CD4-positive, alpha-beta T cell (primary cell): ENCODE results near the gene SFN. TPM values are rescaled to one million over a fixed set of nuclear protein-coding genes. Genes with fewer than 3 reads are reported as not detected.
"Not testable (repeated sequence)": the region's sequence is repeated elsewhere in the genome, so short reads cannot be mapped to it uniquely, and the experiment has no call there.

Source experiments
- ATAC-seq: fragments of 200-7000 bp; cut with Tn5 transposase; one replicate; pipeline ENCODE4 v1.10.0; 2022; ENCODE audit warnings: mild to moderate bottlenecking; ENCODE audit not compliant: poor library complexity
- CTCF ChIA-PET: fragments of 350-600 bp; sonication (Branson Sonifier 250); formaldehyde crosslinking; loops from one replicate; lab custom pipeline; 2021; ENCODE audit warnings: antibody characterized with exemption, inconsistent platforms; lab: Charles Lee
- POLR2A ChIA-PET: fragments of 350-600 bp; sonication (Branson Sonifier 250); formaldehyde crosslinking; loops from one replicate; lab custom pipeline; 2021; ENCODE audit warnings: antibody characterized with exemption, inconsistent platforms; lab: Charles Lee
- DNase-seq, 14 experiments: peaks; one replicate each; pipeline ENCODE4 v3.0.0-alpha.2; 2013 to 2020; ENCODE audit warnings: mixed read lengths in 2 of 14
- H3K27ac ChIP-seq, 2 donors: one replicate each; pipeline versions ENCODE4 v1.5.1 to v1.7.0; 2013; ENCODE audit warnings: low read length in 2 of 2, low read depth in 1 of 2, mild to moderate bottlenecking in 1 of 2
- H3K27me3 ChIP-seq, 2 experiments: 1 replicate in 1 of 2; 2 replicates in 1 of 2; pipeline versions ENCODE4 v1.6.1 to v1.7.0; 2013; ENCODE audit warnings: low read length in 2 of 2, control low read depth in 1 of 2, mild to moderate bottlenecking in 1 of 2, moderate library complexity in 1 of 2; ENCODE audit not compliant: insufficient read depth in 2 of 2, control insufficient read depth in 1 of 2
- H3K36me3 ChIP-seq: one replicate; pipeline ENCODE4 v1.6.1; 2013; ENCODE audit warnings: low read length, control low read depth; ENCODE audit not compliant: insufficient read depth
- H3K4me1 ChIP-seq: one replicate; pipeline ENCODE4 v1.6.1; 2013; ENCODE audit warnings: low read length, control low read depth; ENCODE audit not compliant: insufficient read depth
- H3K4me3 ChIP-seq: one replicate; pipeline ENCODE4 v1.5.1; 2013; ENCODE audit warnings: mild to moderate bottlenecking, low read length, moderate library complexity
- H3K9me3 ChIP-seq, 2 experiments: 1 replicate in 1 of 2; 2 replicates in 1 of 2; pipeline versions ENCODE4 v1.6.1 to v1.7.0; 2013; ENCODE audit warnings: low read length in 2 of 2, mild to moderate bottlenecking in 2 of 2, control low read depth in 1 of 2, moderate library complexity in 1 of 2; ENCODE audit not compliant: control insufficient read depth in 1 of 2, insufficient read depth in 1 of 2
- H3K27ac Mint-ChIP-seq: one replicate; pipeline ENCODE4 v1.8.0; 2020; ENCODE audit warnings: mixed read lengths
- H3K27me3 Mint-ChIP-seq: one replicate; pipeline ENCODE4 v1.8.0; 2021; ENCODE audit warnings: mixed read lengths
- H3K36me3 Mint-ChIP-seq: one replicate; pipeline ENCODE4 v1.8.0; 2021; ENCODE audit warnings: low read depth, mixed read lengths
- H3K4me1 Mint-ChIP-seq: one replicate; pipeline ENCODE4 v1.8.0; 2021; ENCODE audit warnings: low read depth, mixed read lengths
- H3K4me3 Mint-ChIP-seq: one replicate; pipeline ENCODE4 v1.8.0; 2020; ENCODE audit warnings: mild to moderate bottlenecking, mixed read lengths
- H3K9me3 Mint-ChIP-seq: one replicate; pipeline ENCODE4 v1.8.0; 2020; ENCODE audit warnings: mixed read lengths
- intact Hi-C, 2 experiments: fragments of 100-400 bp; cut with DNase I in 1 of 2; cut with micrococcal nuclease in 1 of 2; formaldehyde crosslinking; loops; one replicate each; pipeline versions ENCODE4 v1.15.1 to v1.9.0; 2023 to 2025; cut with DNase I, micrococcal nuclease
- total RNA-seq, 174 experiments: library from RNA in 2 of 174; stranded (reverse) in 2 of 174; gene quantifications; one replicate each; pipeline ENCODE4 v1.2.3 and lab custom pipeline; 2021 to 2026
- TF ChIP-seq, protein P1 (sequence below): fragments of 200-600 bp; IDR thresholded peaks from one replicate; pipeline ENCODE4 v1.8.0; 2022; ENCODE audit warnings: antibody characterized with exemption, mild to moderate bottlenecking

The SFN gene
- total RNA-seq, 2 experiments from 2014 or later = 1.2 to 2.0 TPM

- ChIA-PET CTCF (no interaction called here), POLR2A (no interaction called here)
- H3K4me1 Mint-ChIP-seq = no peaks in the 10 kb centered on the region
- intact Hi-C loops = loop anchor here in 1 of 2 experiments (5.0 kb wide), 1 partner anchor 33 kb away; no protein-coding TSS in a partner anchor
- H3K27ac ChIP-seq = no peak overlapping the region
- H3K4me3 Mint-ChIP-seq = no peak overlapping the region
- no peak overlapping the region for H3K27ac Mint-ChIP-seq
- no peak overlapping the region for H3K4me3 ChIP-seq
- DNase-seq (no peak), ATAC-seq (no peak)
- no peaks in the 10 kb centered on the region for H3K9me3 Mint-ChIP-seq
- no peaks in the 10 kb centered on the region for H3K27me3 Mint-ChIP-seq
- H3K4me1 ChIP-seq = no peaks in the 10 kb centered on the region
- no peaks in the 10 kb centered on the region for H3K27me3 ChIP-seq
- peaks cover 37% of the 10 kb centered on the region for H3K36me3 ChIP-seq
- H3K9me3 ChIP-seq = no peaks in the 10 kb centered on the region
- TF ChIP-seq, protein P1, sequence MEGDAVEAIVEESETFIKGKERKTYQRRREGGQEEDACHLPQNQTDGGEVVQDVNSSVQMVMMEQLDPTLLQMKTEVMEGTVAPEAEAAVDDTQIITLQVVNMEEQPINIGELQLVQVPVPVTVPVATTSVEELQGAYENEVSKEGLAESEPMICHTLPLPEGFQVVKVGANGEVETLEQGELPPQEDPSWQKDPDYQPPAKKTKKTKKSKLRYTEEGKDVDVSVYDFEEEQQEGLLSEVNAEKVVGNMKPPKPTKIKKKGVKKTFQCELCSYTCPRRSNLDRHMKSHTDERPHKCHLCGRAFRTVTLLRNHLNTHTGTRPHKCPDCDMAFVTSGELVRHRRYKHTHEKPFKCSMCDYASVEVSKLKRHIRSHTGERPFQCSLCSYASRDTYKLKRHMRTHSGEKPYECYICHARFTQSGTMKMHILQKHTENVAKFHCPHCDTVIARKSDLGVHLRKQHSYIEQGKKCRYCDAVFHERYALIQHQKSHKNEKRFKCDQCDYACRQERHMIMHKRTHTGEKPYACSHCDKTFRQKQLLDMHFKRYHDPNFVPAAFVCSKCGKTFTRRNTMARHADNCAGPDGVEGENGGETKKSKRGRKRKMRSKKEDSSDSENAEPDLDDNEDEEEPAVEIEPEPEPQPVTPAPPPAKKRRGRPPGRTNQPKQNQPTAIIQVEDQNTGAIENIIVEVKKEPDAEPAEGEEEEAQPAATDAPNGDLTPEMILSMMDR = no peak
- H3K36me3 Mint-ChIP-seq = peaks cover 23% of the 10 kb centered on the region
Observed at GRCh38 chr1:26874896-26875295, 11.9 kb downstream of the SFN start.

- CTCF ChIA-PET = interaction anchor here (0.8 to 1.6 kb wide), 5 partner anchors 12 to 273 kb away, joined by 3 to 6 read pairs (median 4); no protein-coding TSS in a partner anchor
- TF ChIP-seq, protein P1 = no peak
- Histone ChIP-seq H3K4me3 (no peak overlapping the region), H3K36me3 (peaks cover 59% of the 10 kb centered on the region), H3K27ac (no peak overlapping the region), H3K9me3 (no peaks in the 10 kb centered on the region), H3K4me1 (no peaks in the 10 kb centered on the region), H3K27me3 (no peaks in the 10 kb centered on the region)
- intact Hi-C loops = loop anchor here in 1 of 2 experiments (5.0 kb wide), 1 partner anchor 35 kb away; no protein-coding TSS in a partner anchor
- POLR2A ChIA-PET = no interaction called here
- ATAC-seq (no peak), DNase-seq (no peak)
- no peak overlapping the region for H3K4me3 Mint-ChIP-seq
- no peaks in the 10 kb centered on the region for H3K9me3 Mint-ChIP-seq
- H3K27ac Mint-ChIP-seq = no peak overlapping the region
- no peaks in the 10 kb centered on the region for H3K4me1 Mint-ChIP-seq
- peaks cover 44% of the 10 kb centered on the region for H3K36me3 Mint-ChIP-seq
- H3K27me3 Mint-ChIP-seq = no peaks in the 10 kb centered on the region
Observed at GRCh38 chr1:26877326-26877725, 14.4 kb downstream of the SFN start.

DNA sequence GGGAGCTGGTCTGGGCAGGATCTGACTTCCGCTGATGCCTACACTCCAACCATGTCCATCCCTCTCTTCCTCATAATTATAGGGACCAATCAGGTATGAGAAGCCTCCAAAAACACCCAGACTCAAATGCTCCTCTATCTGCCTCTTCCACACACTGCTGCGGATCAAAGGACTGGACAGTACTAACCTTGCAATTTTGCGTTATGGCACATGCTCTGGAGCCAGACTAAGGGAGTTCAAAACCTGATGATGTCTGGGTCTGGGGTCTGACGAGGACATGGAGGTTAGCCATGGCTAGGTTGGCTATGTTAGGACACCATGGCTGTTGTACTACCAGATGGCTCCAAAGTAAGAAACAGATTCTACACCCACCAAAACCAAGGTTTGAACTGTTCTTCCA lies 16.8 kb downstream of the SFN start:
- ATAC-seq (no peak), DNase-seq (no peak)
- no peaks in the 10 kb centered on the region for H3K4me1 ChIP-seq
- peaks cover 83% of the 10 kb centered on the region for H3K36me3 ChIP-seq
- H3K4me3 ChIP-seq = no peak overlapping the region
- POLR2A ChIA-PET = no interaction called here
- H3K4me1 Mint-ChIP-seq = peaks cover 5% of the 10 kb centered on the region
- no peaks in the 10 kb centered on the region for H3K27me3 Mint-ChIP-seq
- no peaks in the 10 kb centered on the region for H3K9me3 ChIP-seq
- TF ChIP-seq, protein P1 = no peak
- no peaks in the 10 kb centered on the region for H3K27me3 ChIP-seq
- peaks cover 68% of the 10 kb centered on the region for H3K36me3 Mint-ChIP-seq
- H3K27ac ChIP-seq = no peak overlapping the region
- H3K4me3 Mint-ChIP-seq = no peak overlapping the region
- CTCF ChIA-PET = no interaction called here
- no peaks in the 10 kb centered on the region for H3K9me3 Mint-ChIP-seq
- H3K27ac Mint-ChIP-seq = no peak overlapping the region
- intact Hi-C loops = loop anchor here (2.0 to 5.0 kb wide), 2 partner anchors 37 to 277 kb away; no protein-coding TSS in a partner anchor

DNA sequence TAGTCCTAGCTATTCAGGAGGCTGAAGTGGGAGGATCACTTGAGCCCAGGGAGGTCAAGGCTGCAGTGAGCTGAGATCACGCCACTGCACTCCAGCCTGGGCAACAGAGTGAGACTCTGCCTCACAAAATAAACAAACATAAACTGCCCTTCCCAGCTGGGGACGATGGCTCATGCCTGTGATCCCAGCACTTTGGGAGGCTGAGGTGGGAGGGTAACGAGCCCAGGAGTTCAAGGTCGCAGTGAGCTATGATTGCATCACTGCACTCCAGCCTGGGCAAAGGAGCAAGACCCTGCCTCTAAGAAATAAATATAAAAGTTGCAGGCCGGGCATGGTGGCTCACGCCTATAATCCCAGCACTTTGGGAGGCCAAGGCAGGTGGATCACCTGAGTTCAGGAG lies 18.7 kb downstream of the SFN start:
- ATAC-seq, H3K27me3 Mint-ChIP-seq, H3K9me3 Mint-ChIP-seq, DNase-seq, H3K4me1 Mint-ChIP-seq, H3K27me3 ChIP-seq, H3K27ac ChIP-seq, H3K27ac Mint-ChIP-seq, H3K9me3 ChIP-seq, H3K4me1 ChIP-seq, H3K4me3 ChIP-seq, H3K4me3 Mint-ChIP-seq, POLR2A ChIA-PET, intact Hi-C loops: not testable (repeated sequence)
- H3K36me3 Mint-ChIP-seq = peaks cover 80% of the 10 kb centered on the region
- H3K36me3 ChIP-seq = peaks cover 91% of the 10 kb centered on the region
- CTCF ChIA-PET = interaction anchor here (1.1 to 1.3 kb wide), 3 partner anchors 8 to 279 kb away, joined by 3 to 5 read pairs (median 4); partner anchors contain the start of gene GPN2
